ENCODE data around the gene TBC1D16.
"Not testable (repeated sequence)": the region's sequence is repeated elsewhere in the genome, so short reads cannot be mapped to it uniquely, and the experiment has no call there.

TBC1D16 gene

DNA sequence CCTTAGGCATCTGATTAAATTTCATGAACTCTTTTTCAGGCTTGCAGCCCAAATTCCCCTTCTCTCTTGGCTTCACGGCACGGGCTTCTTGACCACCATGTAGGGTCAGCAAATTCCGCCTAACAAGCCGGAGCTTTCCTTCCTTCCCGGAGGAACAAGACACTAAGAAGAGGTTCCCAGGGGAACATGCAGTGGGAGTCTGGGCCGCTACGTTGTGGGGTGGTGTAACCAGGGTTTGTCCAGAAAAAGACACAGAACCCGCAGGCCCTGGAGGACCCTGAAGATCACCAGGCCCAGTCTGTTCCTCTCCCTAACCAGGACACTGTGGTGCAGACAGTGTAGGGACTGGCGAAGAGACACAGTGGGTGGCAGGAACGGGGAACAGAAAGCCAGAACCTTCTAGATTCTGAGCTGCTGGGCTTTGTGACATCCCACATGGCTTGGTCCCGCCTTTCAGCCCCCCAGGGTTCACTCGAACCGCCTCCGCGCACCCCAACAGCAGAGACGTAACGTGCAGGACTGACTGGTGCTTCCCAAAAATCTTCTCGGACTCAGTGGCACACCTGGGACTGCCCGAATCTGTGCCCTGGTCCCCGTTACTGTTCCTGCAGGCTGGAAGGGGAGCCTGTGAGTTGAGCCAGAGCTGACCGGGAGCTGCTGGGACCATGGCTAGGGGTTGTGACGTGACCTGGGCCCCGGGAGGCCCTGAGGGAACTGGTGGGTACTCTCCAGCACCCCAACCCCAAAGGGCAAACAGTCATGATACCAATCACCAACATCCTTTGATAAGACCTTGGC lies 55.2 kb downstream of the TBC1D16 start:
- DNase-seq (ENCODE audit: low read depth, low spot score), result no peak
- H3K4me3 ChIP-seq (ENCODE audit: low read length), result no peak overlapping the region

DNA sequence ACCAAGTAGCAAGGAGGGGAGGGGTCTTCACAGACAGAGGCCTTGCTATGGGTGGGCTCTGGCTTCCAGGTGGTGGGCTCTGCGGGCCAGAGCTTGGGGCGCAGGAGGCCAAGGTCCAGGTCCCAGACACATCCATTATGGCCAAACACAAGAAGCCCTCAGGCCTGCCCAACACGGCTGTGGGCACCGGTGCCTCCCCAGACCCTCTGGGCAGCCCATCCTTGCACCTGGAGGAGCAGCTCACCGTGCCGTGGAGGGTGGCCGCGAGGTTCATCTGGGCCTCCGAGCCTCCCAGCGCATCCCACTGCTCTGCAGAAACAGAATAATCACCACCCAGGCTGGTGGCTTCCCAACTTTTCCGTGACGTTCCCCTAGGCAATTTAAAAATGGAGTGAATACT lies 55.9 kb downstream of the TBC1D16 start:
- H3K4me3 ChIP-seq (ENCODE audit: low read length), result no peak overlapping the region
- no peak for DNase-seq (ENCODE audit: low read depth, low spot score)

DNA sequence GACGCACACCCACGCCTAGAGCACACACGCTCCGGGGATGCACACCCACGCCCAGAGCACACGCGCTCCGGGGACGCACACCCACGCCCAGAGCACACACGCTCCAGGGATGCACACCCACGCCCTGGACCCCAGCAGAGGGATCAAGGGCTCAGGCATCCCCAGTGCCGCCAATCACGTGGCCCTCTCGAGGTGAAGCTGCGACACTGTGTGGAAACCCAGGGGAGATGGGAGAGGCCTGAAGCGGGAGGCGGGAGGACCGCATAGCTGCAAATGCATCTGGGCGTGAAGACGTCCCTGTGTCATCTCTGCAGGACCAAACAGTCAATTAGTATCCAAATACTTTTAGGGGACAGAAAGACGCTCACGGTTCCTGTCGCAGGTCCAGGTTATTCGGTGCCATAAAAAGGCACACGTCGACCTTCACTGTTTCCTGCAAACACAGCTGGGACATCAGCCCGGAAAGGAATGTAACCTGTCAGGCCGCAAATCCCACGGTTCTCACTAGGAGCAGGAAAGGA lies 56.4 kb downstream of the TBC1D16 start:
- H3K4me3 ChIP-seq (ENCODE audit: low read length), result no peak overlapping the region
- no peak for DNase-seq (ENCODE audit: low read depth, low spot score)

DNA sequence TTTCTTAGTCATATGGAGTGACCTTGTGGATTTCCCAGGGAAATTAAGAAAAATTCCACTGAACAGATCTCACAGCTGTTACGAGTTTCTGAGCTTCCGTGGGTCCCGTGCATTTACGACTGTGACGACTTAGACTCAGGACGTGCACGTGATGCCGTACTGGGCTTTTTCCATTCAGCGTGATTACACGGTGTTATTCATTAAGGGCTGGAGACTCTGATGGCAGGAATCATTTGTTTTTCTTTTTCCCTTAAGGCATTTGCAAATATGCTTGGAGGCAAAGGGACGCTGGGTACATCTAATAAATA lies 57.2 kb downstream of the TBC1D16 start:
- no peak for DNase-seq (ENCODE audit: low read depth, low spot score)
- no peak overlapping the region for H3K4me3 ChIP-seq (ENCODE audit: low read length)

DNA sequence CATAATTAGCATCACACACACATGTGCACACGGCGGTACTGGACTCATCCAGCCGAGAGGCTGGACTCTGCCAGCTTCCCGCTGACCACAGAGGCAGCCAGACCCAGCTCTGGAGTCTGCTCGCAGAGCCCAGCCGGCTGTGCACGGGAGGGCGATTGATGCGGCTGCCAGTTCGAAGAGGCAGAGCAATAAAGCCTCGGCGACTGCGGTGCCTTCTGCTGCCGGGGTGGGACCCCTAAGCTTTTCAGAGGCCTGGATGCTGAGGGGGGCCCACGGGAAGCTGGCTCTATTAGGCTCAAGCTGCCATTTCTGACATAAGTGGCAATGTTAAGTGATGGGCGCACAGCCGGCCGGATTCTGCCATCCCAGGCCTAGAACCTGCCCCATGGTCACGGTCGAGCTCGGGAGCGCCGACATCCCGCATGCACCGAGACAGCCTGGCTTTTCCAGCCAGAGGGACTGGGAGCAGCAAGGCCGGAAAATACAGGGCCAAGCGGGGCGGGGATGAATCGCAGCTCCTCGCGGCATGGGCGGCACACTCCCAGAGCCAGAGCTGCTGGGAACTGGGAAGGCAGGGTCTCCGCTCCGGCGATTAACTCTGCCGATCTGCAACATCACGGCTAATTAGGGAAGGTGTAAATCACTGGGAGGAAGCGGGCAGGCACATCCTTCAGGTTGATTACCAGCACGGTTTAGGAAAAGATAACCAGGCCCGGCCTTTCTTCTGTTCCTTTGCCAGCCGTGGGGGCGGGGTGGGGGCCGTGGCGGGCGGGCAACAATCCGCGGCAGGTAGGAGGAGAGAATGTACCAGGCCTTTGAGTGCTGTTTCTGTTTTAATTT lies 57.7 kb downstream of the TBC1D16 start:
- H3K4me3 ChIP-seq (ENCODE audit: low read length), result no peak overlapping the region
- DNase-seq (ENCODE audit: low read depth, low spot score), result no peak

DNA sequence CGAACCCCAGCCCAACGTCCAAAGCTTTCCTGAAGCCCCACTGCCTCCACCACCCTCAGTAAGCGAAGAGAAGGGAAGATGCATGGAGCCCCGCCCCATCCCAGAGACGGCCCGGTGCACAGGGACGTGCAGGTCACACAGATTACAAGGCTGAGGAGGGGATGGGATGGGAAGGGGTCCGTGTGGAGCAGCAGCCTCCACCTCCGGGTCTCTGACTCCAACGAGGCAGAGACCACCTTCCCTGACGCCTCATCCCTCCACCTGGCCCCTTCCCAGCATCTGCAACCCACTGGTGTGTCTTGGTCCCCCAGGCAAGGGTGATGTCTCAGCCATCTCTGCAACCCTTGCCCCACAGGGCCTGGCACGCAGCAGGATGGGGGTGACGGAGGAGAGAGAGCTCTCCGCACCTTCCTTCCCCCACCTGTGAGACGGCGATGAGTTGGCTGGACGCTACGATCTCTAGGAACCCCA lies 58.5 kb downstream of the TBC1D16 start:
- no peak for DNase-seq (ENCODE audit: low read depth, low spot score)
- H3K4me3 ChIP-seq (ENCODE audit: low read length), result no peak overlapping the region

DNA sequence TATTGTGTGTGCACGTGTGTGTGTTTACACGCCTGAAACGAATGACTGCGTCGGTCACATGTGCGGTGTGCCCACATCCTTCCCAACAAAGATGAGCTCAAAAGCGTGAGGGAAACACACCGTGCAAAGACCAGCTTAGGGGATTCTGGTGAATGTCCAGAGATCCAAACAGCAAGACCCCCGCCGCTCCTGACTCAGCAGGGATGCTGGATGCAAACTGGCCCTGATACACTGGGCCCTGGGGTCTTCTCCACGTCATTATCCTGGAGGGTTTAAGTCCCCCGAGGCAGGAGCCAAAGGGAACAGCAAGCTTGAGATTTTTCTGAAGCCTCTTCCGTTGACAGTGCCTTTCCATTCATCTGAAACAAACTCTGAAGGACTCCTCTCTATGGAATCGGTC lies 59.2 kb downstream of the TBC1D16 start:
- no peak overlapping the region for H3K4me3 ChIP-seq (ENCODE audit: low read length)
- no peak for DNase-seq (ENCODE audit: low read depth, low spot score)

DNA sequence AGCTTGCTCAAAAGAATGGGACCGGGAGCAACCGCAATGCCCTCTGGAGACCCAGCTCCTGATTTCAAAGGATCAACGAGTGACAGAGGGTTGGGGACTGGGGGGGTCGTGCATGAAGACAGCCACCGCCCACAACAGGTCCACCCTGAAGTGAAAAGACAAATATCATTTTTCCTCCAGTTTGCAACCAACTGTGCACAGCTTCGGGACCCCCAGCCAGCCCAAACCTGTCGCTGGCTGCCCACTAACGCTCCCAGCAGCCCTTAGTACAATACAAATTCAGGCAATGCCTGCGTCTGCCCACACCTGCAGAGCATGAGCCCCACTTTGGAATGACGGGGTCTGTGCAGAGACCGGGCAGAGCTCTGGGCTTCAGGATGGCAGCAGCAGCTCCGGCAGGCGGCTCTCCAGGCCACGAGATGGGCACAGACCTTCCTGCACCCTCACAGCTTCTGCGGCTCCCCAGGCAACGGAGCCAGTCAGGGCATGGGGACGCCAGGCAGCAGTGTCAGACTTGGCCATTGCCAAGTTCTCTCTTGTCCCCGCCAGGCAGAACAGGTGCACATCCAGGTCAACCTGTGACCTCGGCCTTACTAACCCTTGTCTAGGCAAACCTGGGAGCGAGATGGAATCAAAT lies 60.1 kb downstream of the TBC1D16 start:
- H3K4me3 ChIP-seq (ENCODE audit: low read length), result no peak overlapping the region
- no peak for DNase-seq (ENCODE audit: low read depth, low spot score)

DNA sequence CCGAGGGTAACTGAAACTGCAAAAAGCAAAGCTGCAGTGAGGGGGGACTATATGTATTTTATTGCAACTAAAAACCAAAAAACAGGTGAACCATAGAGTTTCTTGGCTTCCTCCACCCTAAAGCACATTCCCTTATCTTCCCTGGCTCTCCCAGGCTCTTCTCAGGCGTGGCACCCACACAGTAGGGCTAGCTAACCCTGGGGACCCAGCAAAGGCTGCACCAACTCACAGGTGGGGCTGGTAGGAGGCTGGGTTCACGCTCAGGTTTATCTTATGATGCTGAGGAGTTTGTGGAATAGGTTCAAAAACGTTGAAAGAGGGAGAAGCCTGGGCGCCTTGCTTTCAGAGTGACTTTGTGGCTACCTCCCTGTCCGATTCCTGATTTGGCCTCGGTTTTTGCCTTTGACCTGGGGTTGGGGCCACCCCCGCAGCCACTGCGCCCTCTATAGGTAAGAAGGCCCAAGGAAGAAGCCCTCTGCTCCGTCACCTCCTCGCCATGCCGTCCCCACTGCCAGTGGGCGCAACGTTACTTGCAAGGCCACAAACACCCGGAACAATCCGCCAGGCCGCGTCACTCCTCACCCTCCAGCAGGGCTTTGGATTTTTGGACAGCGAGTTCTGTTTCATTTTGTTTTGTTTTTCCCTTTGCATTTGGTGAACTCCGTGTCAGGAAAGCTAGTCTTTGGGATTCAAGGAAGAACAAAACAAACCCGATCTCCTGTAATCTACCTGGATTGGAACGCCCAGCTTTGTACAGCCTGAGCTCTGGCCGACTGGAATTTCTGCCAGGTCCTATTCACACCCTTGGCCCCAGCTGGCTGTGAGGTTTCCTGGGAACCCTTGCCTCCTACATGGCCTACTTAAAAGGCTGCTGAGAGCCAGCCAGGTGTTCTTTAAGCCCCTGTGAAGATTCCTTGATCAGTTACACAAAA lies 60.8 kb downstream of the TBC1D16 start:
- no peak for DNase-seq (ENCODE audit: low read depth, low spot score)

DNA sequence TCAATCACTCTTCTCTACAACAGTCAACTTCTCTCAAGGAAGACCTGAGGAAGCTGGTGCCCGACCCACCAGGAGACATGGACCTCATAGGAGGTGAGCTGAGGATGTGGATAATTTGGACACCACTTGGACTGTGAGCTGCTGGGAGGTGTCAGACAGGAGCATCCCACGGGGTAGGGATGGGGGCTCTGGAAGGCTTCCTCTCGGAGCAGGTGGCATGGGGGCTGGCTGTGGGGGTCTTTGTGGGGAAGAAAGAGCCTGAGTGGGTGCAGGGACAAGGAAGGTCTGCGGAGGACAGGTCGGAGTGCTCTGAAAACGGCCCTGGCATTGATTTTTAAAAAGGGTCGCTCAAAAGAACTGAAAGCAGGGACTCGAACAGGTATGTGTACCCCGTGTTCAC lies 64.0 kb downstream of the TBC1D16 start:
- DNase-seq (ENCODE audit: low read depth, low spot score), result no peak
- no peak overlapping the region for H3K4me3 ChIP-seq (ENCODE audit: low read length)

More for the DNA sequence above, 60.8 kb downstream of the TBC1D16 start:
- no peak overlapping the region for H3K4me3 ChIP-seq (ENCODE audit: low read length)

DNA sequence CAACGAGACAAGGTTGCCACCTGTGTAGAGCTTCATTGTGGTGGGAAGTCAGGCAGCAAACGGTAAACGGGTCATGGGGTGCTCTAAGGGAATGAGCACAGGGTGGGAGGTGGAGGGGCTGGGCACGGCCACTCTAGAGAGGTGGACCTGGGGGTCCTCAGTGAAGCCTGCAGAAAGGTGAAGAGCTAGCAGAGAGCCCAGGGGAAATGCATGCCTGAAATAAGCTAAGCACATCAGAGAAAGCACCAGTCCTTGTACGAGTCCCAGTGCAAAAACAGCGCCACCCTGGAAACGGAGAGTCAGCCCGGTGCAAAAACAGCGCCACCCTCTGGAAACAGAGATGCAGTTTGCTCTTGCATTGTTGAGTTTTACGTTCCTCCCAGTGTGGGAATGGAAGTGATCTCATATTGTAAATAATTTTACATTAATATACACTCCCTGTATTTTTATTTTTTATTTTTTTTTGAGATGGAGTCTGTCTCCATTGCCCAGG lies 65.0 kb downstream of the TBC1D16 start:
- H3K4me3 ChIP-seq (ENCODE audit: low read length), result no peak overlapping the region
- DNase-seq (ENCODE audit: low read depth, low spot score), result peak; percentile 42

DNA sequence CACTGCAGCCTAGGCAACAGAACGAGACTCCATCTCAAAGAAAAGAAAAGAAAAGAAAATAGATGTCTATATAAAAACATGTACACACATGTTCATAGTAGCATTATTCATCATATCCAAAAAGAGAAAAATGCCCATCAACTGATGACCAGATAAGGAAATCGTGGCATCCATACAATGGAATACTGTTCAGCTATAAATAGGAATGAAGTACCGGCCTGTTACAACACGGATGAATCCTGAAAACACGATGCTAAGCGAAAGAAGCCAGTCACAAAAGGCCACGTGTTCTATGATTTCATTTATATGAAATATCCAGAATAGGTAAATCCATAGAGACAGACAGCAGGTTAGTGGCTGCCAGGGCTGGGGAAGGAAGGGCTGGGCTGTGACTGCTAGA lies 65.8 kb downstream of the TBC1D16 start:
- DNase-seq (ENCODE audit: low read depth, low spot score), result no peak
- H3K4me3 ChIP-seq (ENCODE audit: low read length), result no peak overlapping the region

DNA sequence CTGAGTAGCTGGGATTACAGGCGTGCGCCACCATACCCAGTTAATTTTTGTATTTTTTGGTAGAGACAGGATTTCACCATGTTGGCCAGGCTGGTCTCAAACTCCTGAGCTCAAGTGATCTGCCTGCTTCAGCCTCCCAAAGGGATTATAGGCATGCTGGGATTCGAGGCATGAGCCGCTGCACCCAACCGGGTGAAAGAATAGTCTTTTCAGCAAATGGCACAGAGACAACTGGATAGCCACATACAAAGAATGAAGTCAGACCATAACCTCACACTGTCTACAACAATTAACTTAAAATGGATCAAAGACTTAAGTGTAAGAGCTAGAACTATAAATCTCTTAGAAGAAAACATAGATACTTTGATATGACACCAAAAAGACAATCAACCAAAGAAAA lies 67.6 kb downstream of the TBC1D16 start:
- no peak for DNase-seq (ENCODE audit: low read depth, low spot score)
- H3K4me3 ChIP-seq (ENCODE audit: low read length), result no peak overlapping the region

DNA sequence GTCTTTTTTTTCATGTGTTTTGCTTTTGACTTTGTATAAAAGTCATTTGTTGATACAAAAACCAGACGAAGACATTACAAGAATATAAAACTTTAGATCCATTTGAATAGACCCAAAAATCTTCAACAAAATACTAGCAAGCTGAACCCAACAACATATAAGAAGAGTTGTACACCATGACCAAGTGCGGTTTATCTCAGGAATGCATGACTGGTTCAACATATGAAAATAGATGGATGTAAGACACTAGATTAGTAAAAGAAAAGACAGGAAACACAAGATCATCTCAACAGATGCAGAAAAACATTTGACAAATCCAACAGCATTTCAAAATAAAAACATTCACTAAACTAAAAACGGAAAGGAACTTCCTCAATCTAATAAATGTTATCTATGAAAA lies 69.0 kb downstream of the TBC1D16 start:
- no peak for DNase-seq (ENCODE audit: low read depth, low spot score)

DNA sequence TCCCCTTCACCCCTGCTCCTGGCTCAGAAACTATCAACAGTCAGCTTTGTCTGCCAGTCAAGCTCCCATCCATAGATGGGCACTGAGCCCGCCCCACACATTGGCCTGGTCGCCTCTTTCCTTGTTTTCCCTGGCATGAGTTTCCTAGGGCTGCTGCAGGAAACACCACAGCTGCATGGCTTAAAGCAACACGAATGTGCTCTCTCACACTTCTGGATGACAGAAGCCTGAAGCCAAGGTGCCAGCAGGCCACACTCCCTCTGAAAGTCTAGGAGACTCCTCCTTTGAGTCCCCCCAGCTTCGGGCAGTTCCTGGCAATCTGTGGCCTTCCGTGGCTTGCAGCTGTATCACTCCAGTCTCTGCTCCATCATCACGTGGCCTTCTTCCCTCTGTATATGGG lies 69.9 kb downstream of the TBC1D16 start:
- DNase-seq (ENCODE audit: low read depth, low spot score), result no peak
- no peak overlapping the region for H3K4me3 ChIP-seq (ENCODE audit: low read length)

More for the DNA sequence above, 69.0 kb downstream of the TBC1D16 start:
- H3K4me3 ChIP-seq (ENCODE audit: low read length), result no peak overlapping the region

DNA sequence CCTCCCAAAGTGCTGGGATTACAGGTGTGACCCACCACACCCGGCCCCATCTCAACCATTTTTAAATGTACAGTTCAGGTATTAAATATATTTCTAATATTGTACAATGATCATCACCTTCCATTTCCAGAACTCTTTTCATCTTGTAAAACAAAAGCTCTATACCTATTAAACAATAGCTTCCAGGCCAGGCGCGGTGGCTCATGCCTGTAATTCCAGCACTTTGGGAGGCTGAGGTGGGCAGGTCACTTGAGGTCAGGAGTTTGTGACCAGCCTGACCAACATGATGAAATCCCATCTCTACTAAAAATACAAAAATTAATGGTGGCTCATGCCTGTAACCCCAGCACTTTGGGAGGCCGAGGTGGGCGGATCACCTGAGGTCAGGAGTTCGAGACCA lies 73.2 kb downstream of the TBC1D16 start:
- not testable (repeated sequence) for DNase-seq (ENCODE audit: low read depth, low spot score); H3K4me3 ChIP-seq (ENCODE audit: low read length)

DNA sequence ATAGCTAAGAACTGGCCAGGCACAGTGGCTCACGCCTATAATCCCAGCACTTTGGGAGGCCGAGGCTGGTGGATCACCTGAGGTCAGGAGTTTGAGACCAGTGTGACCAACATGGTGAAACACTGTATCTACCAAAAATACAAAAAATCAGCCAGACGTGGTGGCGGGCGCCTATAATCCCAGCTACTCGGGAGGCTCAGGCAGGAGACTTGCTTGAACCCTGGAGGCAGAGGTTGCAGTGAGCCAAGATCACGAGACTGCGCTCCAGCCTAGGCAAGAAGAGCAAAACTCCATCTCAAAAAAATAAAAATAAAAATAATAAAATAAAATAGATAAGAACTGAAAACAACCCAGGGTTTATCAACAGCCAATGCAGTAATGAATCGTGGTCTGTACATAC lies 74.1 kb downstream of the TBC1D16 start:
- not testable (repeated sequence) for H3K4me3 ChIP-seq (ENCODE audit: low read length); DNase-seq (ENCODE audit: low read depth, low spot score)

DNA sequence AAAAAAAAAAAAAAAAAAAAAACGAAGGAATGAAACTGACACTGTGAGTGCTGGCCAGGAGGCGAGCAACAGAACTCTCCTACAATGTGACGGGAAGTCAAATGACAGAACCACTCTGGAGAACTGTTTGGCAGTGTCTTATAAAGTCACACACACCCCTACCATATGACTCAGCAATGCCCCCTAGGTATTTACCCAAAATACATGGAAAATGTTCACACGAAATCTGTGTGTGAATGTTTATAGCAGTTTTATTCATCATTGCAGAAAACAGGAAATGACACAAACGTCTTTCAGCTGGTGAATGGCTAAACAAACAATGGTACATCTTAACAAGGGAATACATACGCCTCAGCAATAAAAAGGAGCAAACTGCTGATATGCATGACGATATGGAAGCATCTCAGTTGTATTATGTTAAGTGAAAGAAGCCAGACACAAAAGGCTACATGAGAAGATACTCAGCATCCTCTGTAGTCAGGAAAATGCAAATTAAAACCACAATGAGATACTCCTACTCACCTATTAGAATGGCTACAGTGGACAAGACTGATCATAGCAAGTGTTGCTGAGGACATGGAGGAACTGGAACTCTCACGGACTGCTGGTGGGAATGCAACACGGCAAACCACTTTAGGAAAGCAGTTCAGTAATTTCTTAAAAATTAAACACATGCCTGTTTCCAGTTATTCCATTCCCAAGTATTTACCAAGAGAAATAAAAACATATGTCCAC lies 74.7 kb downstream of the TBC1D16 start:
- no peak for DNase-seq (ENCODE audit: low read depth, low spot score)
- H3K4me3 ChIP-seq (ENCODE audit: low read length), result no peak overlapping the region

Data from Jurkat, Clone E6-1 (cell line).